GM21515 (cell line): ENCODE measurements around the gene C10orf67.
A peak's percentile ranks its signal among the peaks of the same experiment; 100 is the strongest.
"Not testable (repeated sequence)": the region's sequence is repeated elsewhere in the genome, so short reads cannot be mapped to it uniquely, and the experiment has no call there.

Source experiments
- ATAC-seq: cut with Tn5 transposase; IDR thresholded peaks from one replicate; pipeline ENCODE4 v1.9.1; 2021; ENCODE audit not compliant: unreplicated experiment

C10orf67 gene

DNA sequence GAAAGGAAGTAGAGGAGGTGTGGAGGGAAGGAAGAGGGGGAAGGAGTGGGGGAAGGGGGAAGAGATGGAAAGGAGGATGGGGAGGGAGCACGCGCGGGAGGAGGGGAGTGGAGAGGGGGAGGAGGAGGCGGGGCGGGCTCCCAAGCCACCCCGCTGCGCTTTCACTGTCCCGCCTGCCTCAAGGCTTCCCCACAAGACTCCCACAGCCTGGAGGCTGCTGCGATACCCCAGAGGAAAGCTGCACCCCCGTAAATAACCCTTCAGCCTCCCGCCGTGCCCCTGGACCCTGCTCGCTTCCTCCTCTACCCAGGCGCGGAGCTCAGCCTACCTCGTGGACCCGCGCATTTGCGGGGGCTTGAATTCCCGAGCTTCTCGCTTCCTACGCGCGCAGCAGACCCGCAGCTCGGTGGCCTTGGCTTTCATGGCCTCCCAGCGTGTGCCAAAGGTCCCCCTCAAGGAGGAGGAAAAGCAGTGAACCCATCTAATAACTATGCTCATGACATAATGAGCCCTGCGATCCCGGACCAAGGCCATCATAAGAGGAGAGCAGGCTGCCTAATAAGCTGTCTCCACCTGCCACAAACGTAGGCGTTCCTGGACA, at the start of gene C10orf67:
Gene C10orf67, minus strand, starts transcription at position 557 of the 601 bp plus-strand sequence. Its CDS starts 23 bp downstream, at position 534.
- ATAC-seq, result no peak

DNA sequence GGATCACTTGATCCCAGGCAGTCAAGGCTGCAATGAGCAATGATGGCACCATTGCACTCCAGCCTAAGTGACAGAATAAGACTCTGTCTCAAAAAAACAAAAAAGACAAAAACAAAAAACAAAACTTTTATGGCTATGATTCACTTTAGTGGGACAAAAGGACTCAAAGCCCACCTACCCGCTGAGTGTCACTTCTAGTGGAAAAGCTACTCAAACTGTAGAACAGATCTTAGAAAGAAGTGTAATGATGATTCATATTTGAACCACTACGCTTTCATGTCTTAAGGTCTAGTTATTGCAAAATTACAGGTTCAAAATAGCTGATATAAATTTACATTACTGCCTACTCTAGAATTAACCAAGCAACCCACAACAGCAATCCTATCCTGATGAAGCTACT, 47.2 kb upstream of the C10orf67 start:
- no peak for ATAC-seq

DNA sequence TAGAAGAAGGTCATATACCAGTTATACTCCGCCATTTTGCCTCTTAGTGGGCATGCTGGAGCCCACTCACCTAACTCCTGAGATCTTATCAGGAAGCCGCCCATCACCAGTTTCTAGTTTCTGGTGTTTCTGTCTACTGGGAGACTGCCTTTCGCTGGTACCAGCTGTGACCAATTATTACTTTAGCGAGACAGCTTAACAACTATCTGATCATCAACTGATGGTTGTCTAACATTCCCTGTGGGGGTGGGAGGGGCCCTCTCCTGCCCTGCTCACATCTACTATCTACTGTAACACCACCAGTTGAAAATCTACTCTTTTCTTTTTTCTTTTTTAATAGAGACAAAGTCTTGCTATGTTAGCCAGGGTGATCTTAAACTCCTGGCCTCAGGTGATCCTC, 46.2 kb upstream of the C10orf67 start:
- ATAC-seq, result no peak

- not testable (repeated sequence) for ATAC-seq
Observed at GRCh38 chr10:23390408-23390807, 45.8 kb upstream of the C10orf67 start.

DNA sequence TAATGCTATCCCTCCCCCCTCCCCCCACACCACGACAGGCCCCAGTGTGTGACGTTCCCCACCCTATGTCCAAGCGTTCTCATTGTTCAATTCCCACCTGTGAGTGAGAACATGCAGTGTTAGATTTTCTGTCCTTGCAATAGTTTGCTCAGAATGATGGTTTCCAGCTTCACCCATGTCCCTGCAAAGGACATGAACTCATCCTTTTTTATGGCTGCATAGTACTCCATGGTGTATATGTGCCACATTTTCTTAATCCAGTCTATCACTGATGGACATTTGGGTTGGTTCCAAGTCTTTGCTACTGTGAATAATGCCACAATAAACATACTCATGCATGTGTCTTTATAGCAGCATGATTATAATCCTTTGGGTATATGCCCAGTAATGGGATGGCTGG, 42.9 kb upstream of the C10orf67 start:
- ATAC-seq, result not testable (repeated sequence)

- no peak for ATAC-seq
Observed at GRCh38 chr10:23386052-23386451, 41.5 kb upstream of the C10orf67 start.

GRCh38 chr10:23384364-23384763, 39.8 kb upstream of the C10orf67 start:
- ATAC-seq, result no peak

DNA sequence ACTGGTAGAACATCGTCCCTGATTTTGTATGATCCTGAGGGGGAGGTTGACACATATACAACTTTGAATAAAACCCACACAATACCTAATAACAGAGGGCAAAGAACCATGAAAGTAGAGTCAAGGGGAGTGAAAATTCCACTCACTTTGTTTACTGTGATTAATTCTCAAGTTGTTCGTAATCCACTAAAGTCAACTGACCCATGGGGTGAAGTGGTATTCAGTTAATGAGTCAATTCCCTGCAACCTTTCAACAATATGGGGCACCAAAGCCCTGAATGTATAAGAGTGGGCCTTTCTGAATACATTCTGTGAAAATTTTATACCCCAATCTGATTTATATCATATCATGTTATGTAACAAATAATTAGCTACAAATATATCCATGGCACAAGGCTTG, 39.0 kb upstream of the C10orf67 start:
- ATAC-seq, result no peak

- no peak for ATAC-seq
Observed at GRCh38 chr10:23381298-23382040, 36.9 kb upstream of the C10orf67 start.

- no peak for ATAC-seq
Observed at GRCh38 chr10:23379686-23380085, 35.1 kb upstream of the C10orf67 start.

- ATAC-seq, result no peak
Observed at GRCh38 chr10:23376229-23376655, 31.6 kb upstream of the C10orf67 start.

DNA sequence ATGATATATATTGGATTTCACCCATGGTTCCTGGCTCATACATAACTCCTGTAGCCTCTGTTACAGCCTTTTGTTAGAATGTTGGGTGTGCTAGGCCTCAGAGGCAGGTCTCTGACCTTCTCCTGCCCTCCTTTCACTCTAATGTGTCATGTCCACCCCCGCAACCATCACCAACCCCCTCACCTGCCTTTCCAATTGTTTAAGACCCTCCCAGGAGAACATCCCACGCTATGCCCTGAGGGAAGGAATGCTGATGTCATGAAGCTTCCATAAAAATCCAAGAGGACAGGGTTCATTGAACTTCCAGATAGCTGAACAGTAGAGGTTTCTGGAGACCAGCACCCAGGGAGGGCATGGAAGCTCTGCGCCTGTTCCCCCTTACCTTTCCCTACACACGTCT, 30.8 kb upstream of the C10orf67 start:
- ATAC-seq, result no peak

DNA sequence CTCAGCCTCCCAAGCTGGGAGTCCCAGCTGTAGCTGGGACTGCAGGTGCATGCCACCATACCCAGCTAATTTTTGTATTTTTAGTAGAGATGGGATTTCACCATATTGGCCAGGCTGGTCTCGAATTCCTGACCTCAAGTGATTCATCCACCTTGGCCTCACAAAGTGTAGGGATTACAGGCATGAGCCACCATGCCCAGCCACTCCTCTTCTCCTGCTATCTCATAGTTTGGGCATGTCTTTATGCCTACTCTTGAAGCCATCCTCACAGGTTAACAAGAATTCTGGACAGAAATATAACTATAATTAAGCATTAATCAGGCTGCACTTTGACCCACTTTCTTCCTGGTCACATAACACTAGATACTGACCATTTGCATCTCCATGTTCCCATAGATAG, 28.6 kb upstream of the C10orf67 start:
- ATAC-seq, result no peak

GRCh38 chr10:23371073-23371472, 26.5 kb upstream of the C10orf67 start:
- no peak for ATAC-seq

GRCh38 chr10:23370106-23370505, 25.5 kb upstream of the C10orf67 start:
- no peak for ATAC-seq

DNA sequence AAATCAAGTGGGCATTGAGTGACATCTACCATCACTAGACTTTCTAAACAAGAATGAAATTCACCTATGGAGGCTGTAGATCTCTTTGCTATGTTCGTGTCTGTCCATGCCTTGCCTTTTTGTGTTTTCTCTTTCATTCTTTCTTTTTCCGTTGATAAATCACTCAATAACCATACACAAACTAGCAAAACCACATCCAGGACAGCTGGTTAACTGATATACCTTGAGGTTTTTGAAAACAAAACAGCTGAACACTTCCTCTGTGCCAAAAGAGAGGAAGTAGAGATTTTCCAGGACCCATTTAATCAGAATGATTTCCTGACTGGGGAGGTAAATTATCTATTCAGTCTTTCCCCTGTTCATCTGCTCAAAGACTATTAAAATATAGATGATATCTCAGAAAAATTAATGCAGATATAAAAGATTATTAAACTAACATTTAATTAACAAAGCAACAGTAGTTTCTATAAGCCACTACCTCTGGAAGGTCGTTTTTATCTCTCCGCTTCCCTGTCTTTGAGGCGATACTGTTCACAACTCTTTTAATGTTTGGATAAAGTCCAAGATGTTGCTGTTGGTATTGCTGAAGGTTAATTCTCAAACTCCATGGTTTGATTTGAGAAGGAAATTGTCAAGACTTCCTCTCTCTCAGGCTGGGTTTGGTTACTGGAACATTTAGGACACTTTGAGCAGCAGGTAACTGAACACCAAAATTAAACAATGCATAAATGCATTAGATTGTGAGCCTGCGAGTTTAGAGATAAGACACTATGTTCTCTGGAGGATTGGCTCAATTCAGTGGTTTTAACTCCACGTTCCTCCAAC, 24.4 kb upstream of the C10orf67 start:
- peak; percentile 74 for ATAC-seq

- no peak for ATAC-seq
Observed at GRCh38 chr10:23367896-23368595, 23.4 kb upstream of the C10orf67 start.

GRCh38 chr10:23365417-23366030, 20.9 kb upstream of the C10orf67 start:
- peak; percentile 34 for ATAC-seq

DNA sequence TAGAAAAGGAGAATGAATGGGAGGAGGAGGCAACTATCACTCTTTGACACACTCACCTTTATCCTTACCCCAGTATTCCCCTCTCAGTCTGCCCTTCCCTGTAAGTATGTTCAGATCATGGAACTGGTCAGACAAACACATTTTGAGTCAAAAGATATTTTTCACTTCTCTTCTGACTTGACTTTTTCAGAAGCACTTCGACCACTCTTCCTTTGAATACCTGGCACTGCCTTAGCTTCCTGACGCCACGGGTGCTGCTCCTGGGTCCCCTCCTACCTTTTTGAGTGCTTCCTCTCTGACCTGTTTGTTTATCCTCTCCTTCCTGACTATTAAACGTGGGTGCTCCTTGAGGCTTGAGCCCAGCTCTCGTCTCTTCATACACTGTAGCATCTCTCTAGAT, 19.8 kb upstream of the C10orf67 start:
- ATAC-seq, result no peak

- no peak for ATAC-seq
Observed at GRCh38 chr10:23363793-23364135, 19.2 kb upstream of the C10orf67 start.
